H1 (cell line): ENCODE results near the gene UBE3B. TPM values are rescaled to one million over a fixed set of nuclear protein-coding genes. Genes with fewer than 3 reads are reported as not detected.

Experiments
- CTCF ChIA-PET: fragments of 300-600 bp; sonication (Branson Sonifier 250); formaldehyde crosslinking; loops from one replicate; lab custom pipeline; 2021; ENCODE audit not compliant: partially characterized antibody; lab: Charles Lee
- POLR2A ChIA-PET: fragments of 300-600 bp; sonication (Branson Sonifier 250); formaldehyde crosslinking; loops from one replicate; lab custom pipeline; 2021; ENCODE audit warnings: inconsistent platforms; ENCODE audit not compliant: partially characterized antibody; lab: Charles Lee
- DNase-seq, 2 experiments: peaks; one replicate each; pipeline versions ENCODE4 v3.0.0 to v3.0.0-alpha.2; 2010 to 2022; ENCODE audit warnings: low spot score in 2 of 2, low read depth in 1 of 2, mixed read lengths in 1 of 2
- FAIRE-seq: peaks from 2 replicates; lab custom pipeline; 2011; peaks lifted over from hg19 to GRCh38; lab: Jason Lieb, UNC
- H2AFZ ChIP-seq: 2 replicates; pipeline ENCODE4 v1.8.1; 2012; ENCODE audit warnings: low read length, inconsistent platforms
- H2AK5ac ChIP-seq: 2 replicates; pipeline ENCODE4 v1.6.1; 2013; ENCODE audit warnings: low read depth, low read length
- H2BK120ac ChIP-seq: replicated peaks from 2 replicates; pipeline ENCODE3; 2013; ENCODE audit warnings: low read depth, low read length, inconsistent platforms
- H2BK12ac ChIP-seq: 2 replicates; pipeline ENCODE4 v1.6.1; 2013; ENCODE audit warnings: low read depth, low read length
- H2BK15ac ChIP-seq: 2 replicates; pipeline ENCODE4 v1.6.1; 2013; ENCODE audit warnings: low read length
- H2BK20ac ChIP-seq: 2 replicates; pipeline ENCODE4 v1.6.1; 2013; ENCODE audit warnings: low read length
- H2BK5ac ChIP-seq: 2 replicates; pipeline ENCODE4 v1.6.1; 2013; ENCODE audit warnings: low read depth, low read length
- H3K14ac ChIP-seq: 2 replicates; pipeline ENCODE4 v1.6.1; 2013; ENCODE audit warnings: inconsistent platforms; ENCODE audit not compliant: insufficient read length
- H3K18ac ChIP-seq: 2 replicates; pipeline ENCODE4 v1.6.1; 2013; ENCODE audit warnings: low read length; ENCODE audit errors: extremely low read depth
- H3K23ac ChIP-seq: 2 replicates; pipeline ENCODE4 v1.6.1; 2013; ENCODE audit warnings: inconsistent platforms; ENCODE audit not compliant: insufficient read length
- H3K23me2 ChIP-seq: 2 replicates; pipeline ENCODE4 v1.6.1; 2013; ENCODE audit warnings: low read depth, low read length
- H3K27ac ChIP-seq: 2 replicates; pipeline ENCODE4 v1.6.1; 2011; ENCODE audit warnings: low read depth, low read length, inconsistent platforms
- H3K27me3 ChIP-seq, 4 experiments: replicated peaks in 1 of 4; 1 replicate in 1 of 4; 2 replicates in 3 of 4; pipeline versions ENCODE4 v1.6.1 to v1.8.1; 2011 to 2013; ENCODE audit warnings: low read length in 3 of 4, mild to moderate bottlenecking in 3 of 4, inconsistent platforms in 2 of 4, mixed read lengths in 2 of 4, moderate library complexity in 1 of 4; ENCODE audit not compliant: control insufficient read depth in 3 of 4, insufficient read depth in 3 of 4; ENCODE audit errors: extremely low read depth in 1 of 4
- H3K36me3 ChIP-seq, 4 experiments: 2 replicates each; pipeline versions ENCODE4 v1.6.1 to v1.8.1; 2011 to 2013; ENCODE audit warnings: mild to moderate bottlenecking in 4 of 4, low read length in 3 of 4, moderate library complexity in 2 of 4, control low read depth in 1 of 4, inconsistent platforms in 1 of 4; ENCODE audit not compliant: insufficient read depth in 4 of 4, control insufficient read depth in 2 of 4
- H3K4ac ChIP-seq: replicated peaks from 2 replicates; pipeline ENCODE3; 2013; ENCODE audit warnings: low read length, low read depth, mixed read lengths, inconsistent platforms; ENCODE audit not compliant: insufficient read length
- H3K4me1 ChIP-seq, 4 experiments: replicated peaks in 1 of 4; 1 replicate in 1 of 4; 2 replicates in 3 of 4; pipeline versions ENCODE4 v1.6.1 to v1.8.1; 2011 to 2013; ENCODE audit warnings: low read length in 3 of 4, inconsistent platforms in 2 of 4, mixed read lengths in 1 of 4; ENCODE audit not compliant: insufficient read depth in 4 of 4, control insufficient read depth in 3 of 4
- H3K4me2 ChIP-seq, 2 experiments: 2 replicates each; pipeline versions ENCODE4 v1.6.1 to v1.8.1; 2011 to 2013; ENCODE audit warnings: low read depth in 2 of 2, low read length in 2 of 2, control low read depth in 1 of 2, inconsistent platforms in 1 of 2, mild to moderate bottlenecking in 1 of 2; ENCODE audit not compliant: insufficient read depth in 1 of 2
- H3K4me3 ChIP-seq, 4 experiments: fragments of 200-600, 300-600 bp in 1 of 4; sonication (generic), shearing (Covaris generic), sonication (Bioruptor Twin) in 1 of 4; 2 replicates each; pipeline versions ENCODE4 v1.5.1 to v1.8.1; 2011 to 2016; ENCODE audit warnings: low read length in 4 of 4, low read depth in 3 of 4, control low read depth in 2 of 4, inconsistent platforms in 2 of 4, mild to moderate bottlenecking in 2 of 4, mixed read lengths in 1 of 4, moderate library complexity in 1 of 4; ENCODE audit not compliant: insufficient read depth in 2 of 4; ENCODE audit errors: extremely low read depth in 1 of 4
- H3K56ac ChIP-seq: replicated peaks from 2 replicates; pipeline ENCODE3; 2013; ENCODE audit warnings: low read depth, mild to moderate bottlenecking, mixed read lengths, low read length, inconsistent platforms; ENCODE audit not compliant: insufficient read length
- H3K79me1 ChIP-seq: 2 replicates; pipeline ENCODE4 v1.6.1; 2013; ENCODE audit warnings: low read depth, low read length, control low read depth
- H3K79me2 ChIP-seq, 2 experiments: 2 replicates each; pipeline versions ENCODE4 v1.6.1 to v1.8.1; 2012 to 2013; ENCODE audit warnings: low read length in 2 of 2, mild to moderate bottlenecking in 2 of 2, inconsistent platforms in 1 of 2; ENCODE audit not compliant: insufficient read depth in 2 of 2, control insufficient read depth in 1 of 2
- H3K9ac ChIP-seq, 4 experiments: replicated peaks in 1 of 4; 1 replicate in 1 of 4; 2 replicates in 3 of 4; pipeline versions ENCODE4 v1.6.1 to v1.8.1; 2011 to 2013; ENCODE audit warnings: low read depth in 3 of 4, low read length in 3 of 4, control low read depth in 2 of 4, mild to moderate bottlenecking in 2 of 4, moderate library complexity in 2 of 4, inconsistent platforms in 1 of 4; ENCODE audit errors: extremely low read depth in 1 of 4
- H3K9me3 ChIP-seq, 2 experiments: 2 replicates each; pipeline versions ENCODE4 v1.6.1 to v1.8.1; 2012 to 2013; ENCODE audit warnings: mild to moderate bottlenecking in 2 of 2, moderate library complexity in 2 of 2, control low read depth in 1 of 2, inconsistent platforms in 1 of 2, low read depth in 1 of 2, low read length in 1 of 2, mixed read lengths in 1 of 2; ENCODE audit not compliant: insufficient read depth in 2 of 2
- H4K20me1 ChIP-seq, 2 experiments: replicated peaks in 1 of 2; 2 replicates each; pipeline versions ENCODE3 to v1.8.1; 2011 to 2013; ENCODE audit warnings: inconsistent platforms in 2 of 2, low read length in 2 of 2, mild to moderate bottlenecking in 1 of 2; ENCODE audit not compliant: insufficient read depth in 2 of 2, control insufficient read depth in 1 of 2
- H4K5ac ChIP-seq: 2 replicates; pipeline ENCODE4 v1.6.1; 2013; ENCODE audit warnings: low read length, low read depth, mixed read lengths, inconsistent platforms; ENCODE audit not compliant: insufficient read length
- H4K8ac ChIP-seq: 2 replicates; pipeline ENCODE4 v1.8.0; 2013; ENCODE audit warnings: mild to moderate bottlenecking, moderate library complexity, low read length, inconsistent platforms; ENCODE audit not compliant: insufficient read depth; ENCODE audit errors: extremely low read depth
- H4K91ac ChIP-seq: replicated peaks from 2 replicates; pipeline ENCODE3; 2013; ENCODE audit warnings: low read length, mixed read lengths, inconsistent platforms; ENCODE audit not compliant: insufficient read length
- CHD2 ChIP-seq: IDR thresholded peaks from 2 replicates; pipeline ENCODE4 v1.6.1; 2012; ENCODE audit warnings: low read length, improper control_type of control experiment
- EZH2 ChIP-seq: fragments of 200-600 bp; sonication (generic); IDR thresholded peaks from 2 replicates; pipeline ENCODE4 v1.7.1; 2012; ENCODE audit warnings: low read depth, mild to moderate bottlenecking, moderate library complexity, low read length, inconsistent platforms; ENCODE audit not compliant: severe bottlenecking
- MAFK ChIP-seq: IDR thresholded peaks from 2 replicates; pipeline ENCODE4 v1.6.1; 2012; ENCODE audit warnings: low read depth, mild to moderate bottlenecking, improper control_type of control experiment, low read length
- NANOG ChIP-seq: IDR thresholded peaks from 2 replicates; pipeline ENCODE4 v1.6.1; 2011; ENCODE audit warnings: low read length, low read depth, mild to moderate bottlenecking, inconsistent platforms; ENCODE audit not compliant: insufficient read depth, poor library complexity, severe bottlenecking
- RNF2 ChIP-seq: fragments of 200-900, 300-1000 bp; sonication (generic); IDR thresholded peaks from 2 replicates; pipeline ENCODE4 v1.7.1; 2016; ENCODE audit warnings: borderline replicate concordance, low read depth, mild to moderate bottlenecking, antibody characterized with exemption, low read length; ENCODE audit not compliant: poor library complexity, severe bottlenecking; ENCODE audit errors: missing control alignments
- RXRA ChIP-seq: IDR thresholded peaks from 2 replicates; pipeline ENCODE4 v1.6.1; 2011; ENCODE audit warnings: low read depth, mild to moderate bottlenecking, low read length, moderate library complexity; ENCODE audit not compliant: insufficient read depth
- TEAD4 ChIP-seq: IDR thresholded peaks from 2 replicates; pipeline ENCODE4 v1.6.1; 2012; ENCODE audit warnings: low read depth, low read length, inconsistent platforms, mixed read lengths
- WGBS, 2 experiments: shearing (Covaris generic) in 1 of 2; methylation state at CpG; one replicate each; pipeline versions ENCODE4 v1.1.6 to v1.1.7; 2013 to 2015; ENCODE audit warnings: low lambda C conversion rate in 2 of 2, mixed read lengths in 2 of 2, inconsistent platforms in 1 of 2, low coverage in 1 of 2, missing lambda C conversion rate in 1 of 2; ENCODE audit not compliant: insufficient replicate concordance in 2 of 2, insufficient coverage in 1 of 2, insufficient read length in 1 of 2; ENCODE audit errors: extremely low coverage in 1 of 2, missing lambda C conversion rate in 1 of 2; 5-methylcytosine and 5-hydroxymethylcytosine counted together
- polyA plus RNA-seq, 7 experiments: library from polyadenylated mRNA; depleted of rRNA in 3 of 7; stranded (reverse) in 5 of 7; unstranded in 2 of 7; fragments of >200 nt in 5 of 7; fragments of 200-250 nt in 2 of 7; gene quantifications; 1 replicate in 5 of 7; 2 replicates in 1 of 7; 4 replicates in 1 of 7; pipeline versions ENCODE4 v1.2.1 to v1.2.3, GENCODE V29; 2011 to 2013; ENCODE audit warnings: missing spikeins in 2 of 7, mixed read lengths in 2 of 7
- total RNA-seq: library from RNA; stranded (reverse); fragmentation: NEBNext Ultra II Directional; extraction: Animal tissue kit (Norgen Biotek cat#: 25700); gene quantifications from 2 replicates; pipeline ENCODE4 v1.2.1, GENCODE V29; 2021

The UBE3B gene
- total and polyA plus RNA-seq, 2 of the 8 experiments (the other 6 are each of a cell fraction or from before 2014, with no cell fraction given), result 14.0 to 21.1 TPM

DNA sequence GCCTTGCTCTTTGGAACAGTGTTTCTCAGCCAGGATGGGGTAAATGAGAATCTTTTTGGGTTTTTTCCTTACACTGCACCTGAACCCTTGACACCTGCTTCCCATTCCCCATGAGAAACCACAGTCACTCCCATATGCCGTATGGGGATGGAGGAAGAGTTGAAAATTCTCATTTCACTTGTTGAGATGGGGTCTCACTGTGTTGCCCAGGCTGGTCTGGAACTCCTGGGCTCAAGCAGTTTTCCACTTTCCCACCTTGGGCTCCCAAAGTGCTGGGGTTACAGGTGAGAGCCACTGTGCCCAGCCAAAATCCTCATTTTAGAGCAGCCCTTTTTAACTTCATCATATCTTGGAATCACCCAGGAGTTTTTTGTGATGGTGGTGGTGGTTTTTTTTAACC, 99.9 kb downstream of the UBE3B start:
- H3K14ac ChIP-seq, result no peak overlapping the region
- no peak overlapping the region for H4K5ac ChIP-seq
- H3K9ac ChIP-seq, result no peak overlapping the region
- DNase-seq, result no peak
- no peak overlapping the region for H3K4ac ChIP-seq
- peaks cover 5% of the 10 kb centered on the region; the same call in 1 of the 2 replicates for H3K23me2 ChIP-seq
- H3K4me3 ChIP-seq, result no peak overlapping the region
- no peaks in the 10 kb centered on the region for H3K27me3 ChIP-seq
- H4K20me1 ChIP-seq, result peaks cover 0 to 5% of the 10 kb centered on the region in 2 experiments
- CTCF ChIA-PET, result interaction anchor here (0.6 kb wide), 1 partner anchor 23 kb away, joined by 3 read pairs; no protein-coding TSS in a partner anchor
- H2BK5ac ChIP-seq, result no peak overlapping the region
- H3K4me1 ChIP-seq, result peaks cover 2 to 4% (median 3%) of the 10 kb centered on the region in 4 experiments; a peak in 4 of 7 replicates
- no peak overlapping the region for H2AK5ac ChIP-seq
- no peak overlapping the region for H4K8ac ChIP-seq
- no peak overlapping the region for H4K91ac ChIP-seq
- no peak overlapping the region for H3K4me2 ChIP-seq
- peaks cover 0 to 6% of the 10 kb centered on the region in 2 experiments; a peak in 1 of 4 replicates for H3K79me2 ChIP-seq
- no peak overlapping the region for H3K23ac ChIP-seq
- H2BK12ac ChIP-seq, result no peak overlapping the region
- H2BK20ac ChIP-seq, result no peak overlapping the region
- H2AFZ ChIP-seq, result no peak overlapping the region
- H3K18ac ChIP-seq, result no peak overlapping the region
- WGBS, 2 experiments, result 100% methylated on average over 1 of the region's 1 CpG; no CpG with 5 or more reads in 1 of the 2 experiments
- peaks cover 8 to 57% (median 18%) of the 10 kb centered on the region in 4 experiments; a peak in 6 of 8 replicates for H3K36me3 ChIP-seq
- H2BK120ac ChIP-seq, result no peak overlapping the region
- H2BK15ac ChIP-seq, result no peak overlapping the region
- no peak overlapping the region for H3K56ac ChIP-seq
- POLR2A ChIA-PET, result no interaction called here
- no peak overlapping the region for H3K27ac ChIP-seq
- FAIRE-seq, result no peak
- TF ChIP-seq CHD2 (no peak), RXRA (no peak), TEAD4 (no peak), MAFK (no peak), NANOG (no peak), EZH2 (no peak), RNF2 (no peak)
- no peaks in the 10 kb centered on the region for H3K9me3 ChIP-seq
- H3K79me1 ChIP-seq, result no peaks in the 10 kb centered on the region
